Activated naive CD8-positive, alpha-beta T cell treated with anti-CD3 and anti-CD28 coated beads, Interleukin-2, amount 50 U/mL, for 16 hours (primary cell): Measurements from ENCODE around the gene MYLK2.
A peak's percentile ranks its signal among the peaks of the same experiment; 100 is the strongest.

Source experiments
- DNase-seq: peaks from one replicate; pipeline ENCODE4 v3.0.0-alpha.2; 2020; ENCODE audit warnings: low read depth, low spot score

Gene MYLK2

DNA sequence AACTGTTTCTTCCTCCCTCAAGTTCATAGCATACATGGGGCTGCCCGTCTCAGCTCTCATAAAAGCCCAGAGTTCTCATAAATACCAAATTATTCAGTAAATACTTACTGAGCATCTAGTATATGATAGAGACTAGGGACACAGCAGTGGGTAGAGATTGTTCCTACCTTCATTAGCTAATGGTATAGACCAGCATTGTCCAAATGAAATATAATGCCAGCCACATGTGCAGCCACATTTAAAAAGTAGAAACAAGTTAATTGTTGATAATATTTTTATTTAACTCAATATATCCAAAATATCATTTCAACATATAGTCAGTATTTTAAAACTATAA lies 52.4 kb downstream of the MYLK2 start:
- no peak for DNase-seq

GRCh38 chr20:31872406-31872805 lies 53.2 kb downstream of the MYLK2 start:
- DNase-seq: no peak

DNA sequence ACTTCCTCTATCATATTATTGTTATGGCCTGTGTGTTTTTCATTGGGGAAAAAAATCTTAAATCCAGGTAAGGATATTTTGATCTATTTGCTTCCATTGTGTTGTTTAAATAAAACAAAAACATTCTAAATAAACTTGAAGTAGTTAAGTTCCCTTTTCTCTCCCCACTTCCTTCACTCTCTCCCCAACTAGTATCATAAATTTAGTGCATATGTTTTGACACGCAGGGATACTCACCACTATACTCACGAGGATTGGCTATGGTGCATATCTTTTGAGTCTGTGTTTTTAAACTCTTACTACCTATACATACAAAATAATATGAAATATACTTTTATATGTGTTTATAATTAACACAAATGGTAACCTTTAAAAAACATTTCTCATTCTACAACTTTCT lies 56.5 kb downstream of the MYLK2 start:
- no peak for DNase-seq

GRCh38 chr20:31877684-31878083 lies 58.5 kb downstream of the MYLK2 start:
- no peak for DNase-seq

- DNase-seq: peak; percentile 62
These were observed 60.2 kb downstream of the MYLK2 start for GRCh38 chr20:31879143-31879987.

DNA sequence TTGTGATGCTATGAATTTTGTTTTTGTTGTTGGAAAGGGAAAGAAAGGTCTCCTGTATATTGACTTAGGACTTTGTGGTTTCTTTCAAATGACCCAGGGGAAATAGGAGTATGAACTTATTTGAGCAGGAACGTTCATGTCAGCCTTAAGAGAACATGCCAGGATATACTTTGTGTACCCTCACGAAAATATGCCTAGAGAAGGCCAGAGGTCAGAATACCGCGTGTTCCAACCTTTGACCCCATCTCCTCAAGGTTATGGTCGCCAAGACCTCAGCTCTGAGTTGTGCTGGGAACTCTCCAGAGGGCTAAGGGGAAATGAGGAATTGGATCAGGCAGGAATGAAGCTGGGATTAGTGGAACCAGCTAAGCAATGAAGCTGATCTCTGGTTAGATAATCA lies 62.8 kb downstream of the MYLK2 start:
- DNase-seq: no peak

DNA sequence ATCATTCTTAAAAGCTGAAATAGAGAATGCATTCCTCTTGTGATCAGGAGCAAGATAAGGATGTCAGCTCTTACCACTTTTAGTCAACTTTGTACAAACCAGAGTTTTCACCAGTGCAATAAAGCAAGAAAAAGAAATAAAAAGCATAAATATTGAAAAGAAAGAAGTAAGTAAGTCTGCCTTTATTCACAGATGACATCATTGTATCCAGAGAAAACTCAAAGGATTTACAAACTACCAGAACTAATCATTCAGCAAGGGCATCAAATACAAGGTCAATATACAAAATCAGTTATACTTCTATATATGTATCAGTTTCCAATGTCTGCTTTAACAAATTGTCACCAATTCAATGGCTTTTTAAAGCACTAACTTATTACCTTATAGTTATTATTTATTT lies 64.7 kb downstream of the MYLK2 start:
- no peak for DNase-seq
